OCI-LY1 (cell line): Measurements from ENCODE around the gene MYH14.

Experiments used
- EZH2 ChIP-seq: fragments of 200-600 bp; sonication (generic), shearing (Covaris generic); IDR thresholded peaks from 2 replicates; pipeline ENCODE4 v1.8.0; 2017; ENCODE audit warnings: borderline replicate concordance, mixed run types, mild to moderate bottlenecking, antibody characterized with exemption, low read length, moderate library complexity, mixed read lengths
- TF ChIP-seq, protein P1 (sequence below): fragments of 200-600 bp; sonication (generic), shearing (Covaris generic); IDR thresholded peaks from 2 replicates; pipeline ENCODE4 v1.5.1; 2017; ENCODE audit warnings: mild to moderate bottlenecking, antibody characterized with exemption, low read length, moderate library complexity, mixed read lengths

DNA sequence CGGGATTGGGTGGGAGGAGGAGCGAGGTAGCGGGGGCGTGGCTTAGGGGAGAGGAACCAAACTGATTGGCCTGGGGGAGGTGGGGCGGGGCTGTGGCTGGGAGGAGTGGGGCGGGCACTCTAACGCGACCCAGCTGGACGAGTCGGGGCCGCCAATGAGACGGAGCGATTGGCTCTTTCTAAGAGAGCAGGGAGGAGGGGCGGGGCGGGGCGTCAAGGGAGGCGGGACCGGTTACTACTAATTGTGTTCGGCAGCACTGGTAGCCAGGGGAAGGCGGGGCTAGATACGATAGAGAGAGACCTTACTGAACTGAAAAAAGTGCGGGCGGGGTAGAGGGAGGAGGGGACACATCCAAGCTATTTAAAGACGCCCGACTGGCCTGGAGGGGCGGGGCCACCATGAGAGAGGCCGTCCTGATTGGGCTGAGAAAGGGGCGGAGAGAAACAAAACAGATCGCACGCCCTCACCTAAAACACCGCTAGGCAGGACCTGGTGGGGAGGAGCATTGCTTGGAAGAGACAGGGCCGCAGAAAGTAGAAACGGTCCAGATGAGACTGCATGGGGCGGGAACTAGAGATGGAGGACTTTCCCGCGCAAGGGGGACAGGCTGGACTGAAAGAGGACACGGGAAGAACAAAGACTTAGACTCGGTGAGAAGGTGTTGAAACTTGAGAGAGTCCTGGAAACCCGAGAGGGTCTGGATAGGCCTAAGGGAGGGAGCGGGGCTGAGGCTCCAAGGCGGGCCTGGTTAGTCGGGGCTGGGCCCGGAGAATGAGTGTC lies 125.9 kb downstream of the MYH14 start, which contains the start of gene KCNC3:
- TF ChIP-seq, protein P1, sequence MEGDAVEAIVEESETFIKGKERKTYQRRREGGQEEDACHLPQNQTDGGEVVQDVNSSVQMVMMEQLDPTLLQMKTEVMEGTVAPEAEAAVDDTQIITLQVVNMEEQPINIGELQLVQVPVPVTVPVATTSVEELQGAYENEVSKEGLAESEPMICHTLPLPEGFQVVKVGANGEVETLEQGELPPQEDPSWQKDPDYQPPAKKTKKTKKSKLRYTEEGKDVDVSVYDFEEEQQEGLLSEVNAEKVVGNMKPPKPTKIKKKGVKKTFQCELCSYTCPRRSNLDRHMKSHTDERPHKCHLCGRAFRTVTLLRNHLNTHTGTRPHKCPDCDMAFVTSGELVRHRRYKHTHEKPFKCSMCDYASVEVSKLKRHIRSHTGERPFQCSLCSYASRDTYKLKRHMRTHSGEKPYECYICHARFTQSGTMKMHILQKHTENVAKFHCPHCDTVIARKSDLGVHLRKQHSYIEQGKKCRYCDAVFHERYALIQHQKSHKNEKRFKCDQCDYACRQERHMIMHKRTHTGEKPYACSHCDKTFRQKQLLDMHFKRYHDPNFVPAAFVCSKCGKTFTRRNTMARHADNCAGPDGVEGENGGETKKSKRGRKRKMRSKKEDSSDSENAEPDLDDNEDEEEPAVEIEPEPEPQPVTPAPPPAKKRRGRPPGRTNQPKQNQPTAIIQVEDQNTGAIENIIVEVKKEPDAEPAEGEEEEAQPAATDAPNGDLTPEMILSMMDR, result no peak
- no peak for TF ChIP-seq EZH2
